Ovary (tissue), 9 donors: Measurements from ENCODE around the gene A1BG. TPM values are rescaled to one million over a fixed set of nuclear protein-coding genes. Genes with fewer than 3 reads are reported as not detected.
"Not testable (repeated sequence)": the region's sequence is repeated elsewhere in the genome, so short reads cannot be mapped to it uniquely, and the experiment has no call there.

Experiments
- DNase-seq, 5 donors: peaks; one replicate each; pipeline ENCODE4 v3.0.0-alpha.2; 2019 to 2020
- H3K27ac ChIP-seq, 2 donors: fragments of 200-600 bp; one replicate each; pipeline versions ENCODE4 v1.5.1 to v1.8.0; 2019 to 2022
- H3K27me3 ChIP-seq: fragments of 200-600 bp; one replicate; pipeline ENCODE4 v1.8.0; 2022
- H3K36me3 ChIP-seq: fragments of 200-600 bp; sonication (generic); one replicate; pipeline ENCODE4 v1.5.1; 2019
- H3K4me1 ChIP-seq: one replicate; pipeline ENCODE4 v1.8.1; 2013; ENCODE audit warnings: mild to moderate bottlenecking, moderate library complexity; ENCODE audit not compliant: insufficient read depth
- H3K4me3 ChIP-seq: fragments of 200-600 bp; sonication (generic); one replicate; pipeline ENCODE4 v1.5.1; 2017
- H3K9me3 ChIP-seq, 2 donors: fragments of 200-600 bp in 1 of 2; sonication (generic) in 1 of 2; one replicate each; pipeline versions ENCODE4 v1.5.1 to v1.8.1; 2013 to 2019; ENCODE audit warnings: mild to moderate bottlenecking in 1 of 2, moderate library complexity in 1 of 2
- CTCF ChIP-seq, 3 donors: fragments of 450-650 bp in 2 of 3; fragments of 200-600 bp in 1 of 3; IDR thresholded peaks; one replicate each; pipeline versions ENCODE4 v1.5.1 to v1.8.0; 2016 to 2022; ENCODE audit warnings: antibody characterized with exemption in 3 of 3, mild to moderate bottlenecking in 1 of 3
- EP300 ChIP-seq: sonication (generic); formaldehyde crosslinking; IDR thresholded peaks from one replicate; pipeline ENCODE4 v1.6.1; 2017; ENCODE audit warnings: antibody characterized with exemption
- POLR2A ChIP-seq: fragments of 450-650 bp; IDR thresholded peaks from one replicate; pipeline ENCODE4 v1.6.1; 2017; ENCODE audit warnings: antibody characterized with exemption, mild to moderate bottlenecking, moderate library complexity
- WGBS, 3 donors: extraction: QIAGEN DNeasy Blood & Tissue Kit in 1 of 3; methylation state at CpG; one replicate each; pipeline versions ENCODE4 v1.1.5 to v1.1.7; 2013 to 2017; 5-methylcytosine and 5-hydroxymethylcytosine counted together
- intact Hi-C, 4 donors: fragments of 100-400 bp; cut with DNase I; formaldehyde crosslinking; loops; one replicate each; pipeline versions ENCODE4 v1.11.0 to v1.15.1; 2022 to 2023
- polyA plus RNA-seq, 2 donors: library from polyadenylated mRNA; stranded (reverse); fragments of 200-250 nt in 1 of 2; fragments of 350-450 nt in 1 of 2; fragmentation: Illumina TruSeq in 1 of 2; extraction: RNeasy Lipid Tissue Mini Kit (QIAGEN cat#74804) in 1 of 2; gene quantifications; one replicate each; pipeline ENCODE4 v1.2.3, GENCODE V29; 2013 to 2014
- total RNA-seq, 7 donors: library from RNA; depleted of rRNA in 2 of 7; stranded (reverse); fragments of >200 nt in 2 of 7; fragmentation: NEBNext Ultra II Directional in 3 of 7; extraction: Animal tissue kit (Norgen Biotek cat#: 25700) in 3 of 7; gene quantifications; one replicate each; pipeline versions ENCODE4 v1.1.0 to v1.2.4, GENCODE V29; 2016 to 2023
- donor health status: DM: no; HTN: no; CAD: no; lungs with moderate emphysema.
- donor health status: DM: no; HTN: no; CAD: no.
- donor health status: Bipolar disorder and iron deficiency.
- donor health status: DM: yes; HTN: yes; CAD: no.
- donor health status: DM: no; HTN: no; CAD: no.
- donor health status: DM: yes; HTN: yes; CAD: no.

The A1BG gene
- total and polyA plus RNA-seq, 9 donors: 0.38 to 32.4 (median 4.8) TPM

- intact Hi-C loops: no loop called here
- Histone ChIP-seq H3K4me3 (no peak overlapping the region), H3K27ac (no peak overlapping the region), H3K36me3 (no peaks in the 10 kb centered on the region), H3K9me3 (no peaks in the 10 kb centered on the region), H3K27me3 (no peaks in the 10 kb centered on the region), H3K4me1 (no peaks in the 10 kb centered on the region)
- TF ChIP-seq EP300 (no peak), POLR2A (no peak), CTCF (IDR thresholded peaks at IDR 0.05) (no peak)
- WGBS, 3 donors: 85 to 94% (median 88%) methylated on average over 9 of the region's 9 CpGs
- DNase-seq: no peak
These were observed 1.8 kb downstream of the A1BG start for GRCh38 chr19:58351558-58351878.

GRCh38 chr19:58350871-58351557, 2.3 kb downstream of the A1BG start:
- H3K27ac ChIP-seq: no peak overlapping the region
- no peak for TF ChIP-seq EP300
- no peak for TF ChIP-seq CTCF (IDR thresholded peaks at IDR 0.05)
- no peak for TF ChIP-seq POLR2A
- H3K4me3 ChIP-seq: no peak overlapping the region
- no peaks in the 10 kb centered on the region for H3K4me1 ChIP-seq
- no peaks in the 10 kb centered on the region for H3K9me3 ChIP-seq
- intact Hi-C loops: no loop called here
- DNase-seq: no peak
- no peaks in the 10 kb centered on the region for H3K36me3 ChIP-seq
- WGBS, 3 donors: 65 to 76% (median 71%) methylated on average over 34 of the region's 34 CpGs
- H3K27me3 ChIP-seq: no peaks in the 10 kb centered on the region

GRCh38 chr19:58350001-58350861, 3.1 kb downstream of the A1BG start:
- 16 to 35% (median 25%) methylated on average over 67 to 84 of the region's 84 CpGs for WGBS, 3 donors
- Histone ChIP-seq H3K27ac (no peak overlapping the region), H3K9me3 (no peaks in the 10 kb centered on the region), H3K4me3 (no peak overlapping the region), H3K27me3 (no peaks in the 10 kb centered on the region), H3K36me3 (no peaks in the 10 kb centered on the region), H3K4me1 (no peaks in the 10 kb centered on the region)
- peak in 2 of 5 donors; percentile 20 to 34 for DNase-seq
- no peak for TF ChIP-seq POLR2A
- no peak for TF ChIP-seq EP300
- no peak for TF ChIP-seq CTCF (IDR thresholded peaks at IDR 0.05)
- intact Hi-C loops: no loop called here

GRCh38 chr19:58349590-58349989, 3.7 kb downstream of the A1BG start:
- Histone ChIP-seq H3K4me3 (no peak overlapping the region), H3K36me3 (no peaks in the 10 kb centered on the region), H3K4me1 (no peaks in the 10 kb centered on the region), H3K27ac (no peak overlapping the region), H3K27me3 (no peaks in the 10 kb centered on the region), H3K9me3 (no peaks in the 10 kb centered on the region)
- no peak for DNase-seq
- WGBS, 3 donors: 37 to 54% (median 53%) methylated on average over 8 of the region's 8 CpGs
- TF ChIP-seq CTCF (IDR thresholded peaks at IDR 0.05) (no peak), POLR2A (no peak), EP300 (no peak)
- intact Hi-C loops: no loop called here

- H3K4me1 ChIP-seq, H3K27ac ChIP-seq, intact Hi-C loops, H3K27me3 ChIP-seq, H3K9me3 ChIP-seq, DNase-seq, H3K36me3 ChIP-seq: not testable (repeated sequence)
- WGBS, 3 donors: 25 to 30% (median 26%) methylated on average over 12 of the region's 12 CpGs
- H3K4me3 ChIP-seq: peak overlapping the region; percentile 52
These were observed 5.2 kb downstream of the A1BG start for GRCh38 chr19:58348080-58348479.
